ENCODE data around the gene EHD4. TPM values are rescaled to one million over a fixed set of nuclear protein-coding genes. Genes with fewer than 3 reads are reported as not detected.

Gene EHD4
- polyA plus RNA-seq, 2 of the 4 experiments (the other 2 are of a cell fraction) = 8.2 to 9.0 TPM

DNA sequence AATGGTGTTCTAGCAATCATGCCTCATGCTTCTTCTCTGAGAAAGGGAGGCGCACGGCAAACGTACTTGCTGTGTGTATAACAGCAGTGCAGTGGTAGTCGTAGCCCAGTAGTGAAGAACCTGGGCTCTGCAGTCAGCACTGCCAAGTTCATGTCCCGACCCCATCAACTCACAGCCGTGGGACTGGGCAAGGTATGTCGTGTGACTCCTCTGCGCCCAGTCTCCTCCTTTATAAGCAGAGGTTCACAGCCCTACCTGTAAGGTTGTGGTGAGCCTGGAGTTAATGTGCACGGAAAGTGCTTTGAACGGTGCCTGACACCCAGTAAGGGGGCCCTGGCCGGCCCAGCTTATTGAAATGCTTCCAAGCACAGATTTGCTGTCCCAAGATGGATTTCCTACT, 26.6 kb downstream of the EHD4 start (continued):
- TF ChIP-seq, protein P1, sequence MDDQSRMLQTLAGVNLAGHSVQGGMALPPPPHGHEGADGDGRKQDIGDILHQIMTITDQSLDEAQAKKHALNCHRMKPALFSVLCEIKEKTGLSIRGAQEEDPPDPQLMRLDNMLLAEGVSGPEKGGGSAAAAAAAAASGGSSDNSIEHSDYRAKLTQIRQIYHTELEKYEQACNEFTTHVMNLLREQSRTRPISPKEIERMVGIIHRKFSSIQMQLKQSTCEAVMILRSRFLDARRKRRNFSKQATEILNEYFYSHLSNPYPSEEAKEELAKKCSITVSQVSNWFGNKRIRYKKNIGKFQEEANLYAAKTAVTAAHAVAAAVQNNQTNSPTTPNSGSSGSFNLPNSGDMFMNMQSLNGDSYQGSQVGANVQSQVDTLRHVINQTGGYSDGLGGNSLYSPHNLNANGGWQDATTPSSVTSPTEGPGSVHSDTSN (IDR thresholded peaks at IDR 0.05) = no peak
- TF ChIP-seq BHLHE40 (IDR thresholded peaks at IDR 0.05; ENCODE audit: low read depth, low read length) = no peak
- TF ChIP-seq POLR2AphosphoS2 (conservative IDR thresholded peaks at IDR 0.05; ENCODE audit: low read length) = no peak
- no peak for TF ChIP-seq CEBPB (IDR thresholded peaks at IDR 0.05)
- no peak for TF ChIP-seq RARB (CRISPR knock-in tag; IDR thresholded peaks at IDR 0.05)
- TF ChIP-seq HOXA7 (CRISPR knock-in tag; IDR thresholded peaks at IDR 0.05) = no peak

DNA sequence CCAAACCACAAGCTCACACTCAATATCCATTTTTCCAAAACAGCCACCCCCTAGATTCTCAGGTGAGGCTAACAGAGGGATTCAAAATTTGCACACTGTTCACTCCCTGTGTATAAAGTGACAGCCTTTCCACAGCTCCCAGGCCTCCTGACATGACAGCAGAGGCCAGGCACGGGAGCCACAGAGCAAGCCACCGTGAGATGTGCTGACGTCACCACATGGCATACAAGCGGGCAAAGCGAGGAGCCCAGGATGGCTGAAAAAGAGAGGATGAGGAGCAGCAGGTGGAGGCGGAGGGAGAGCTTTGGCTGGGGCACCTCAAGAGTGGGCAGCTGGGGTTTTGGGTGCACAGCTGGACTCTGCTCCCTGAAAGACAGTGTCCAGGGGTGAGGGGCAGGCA, 27.1 kb downstream of the EHD4 start:
- ChIA-PET CTCF (interaction anchor here (0.6 to 1.5 kb wide), 2 partner anchors 15 to 33 kb away, joined by 4 read pairs; no protein-coding TSS in a partner anchor), POLR2A (no interaction called here)
- 95% methylated on average over 6 of the region's 6 CpGs for WGBS (ENCODE audit: missing lambda C conversion rate)
- ATAC-seq = no peak; a peak in 1 of 6 replicates
- H3K4me2 ChIP-seq = peak overlapping the region; percentile 68; the same call in 2 of the 3 replicates
- no peak for DNase-seq (ENCODE audit: low read depth in 1 of 2, low spot score in 1 of 2)
- peak overlapping the region; percentile 29 to 83; a peak in 4 of 6 replicates for H3K27ac ChIP-seq
- TF ChIP-seq, protein P1 (IDR thresholded peaks at IDR 0.05) = no peak
- TF ChIP-seq, protein P2, sequence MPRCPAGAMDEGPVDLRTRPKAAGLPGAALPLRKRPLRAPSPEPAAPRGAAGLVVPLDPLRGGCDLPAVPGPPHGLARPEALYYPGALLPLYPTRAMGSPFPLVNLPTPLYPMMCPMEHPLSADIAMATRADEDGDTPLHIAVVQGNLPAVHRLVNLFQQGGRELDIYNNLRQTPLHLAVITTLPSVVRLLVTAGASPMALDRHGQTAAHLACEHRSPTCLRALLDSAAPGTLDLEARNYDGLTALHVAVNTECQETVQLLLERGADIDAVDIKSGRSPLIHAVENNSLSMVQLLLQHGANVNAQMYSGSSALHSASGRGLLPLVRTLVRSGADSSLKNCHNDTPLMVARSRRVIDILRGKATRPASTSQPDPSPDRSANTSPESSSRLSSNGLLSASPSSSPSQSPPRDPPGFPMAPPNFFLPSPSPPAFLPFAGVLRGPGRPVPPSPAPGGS (IDR thresholded peaks at IDR 0.05) = no peak
- TF ChIP-seq FOSB (CRISPR knock-in tag; IDR thresholded peaks at IDR 0.05) (no peak), HOXB13 (CRISPR knock-in tag; IDR thresholded peaks at IDR 0.05; ENCODE audit: low read depth) (no peak), HOXB5 (CRISPR knock-in tag; IDR thresholded peaks at IDR 0.05) (no peak), CHD2 (IDR thresholded peaks at IDR 0.05; ENCODE audit: low read length, partially characterized antibody) (no peak), ZSCAN20 (CRISPR knock-in tag; IDR thresholded peaks at IDR 0.05) (no peak), JUNB (IDR thresholded peaks at IDR 0.05) (no peak), USF2 (IDR thresholded peaks at IDR 0.05) (no peak), BHLHE40 (IDR thresholded peaks at IDR 0.05; ENCODE audit: low read depth, low read length) (no peak), ZC3H11A (IDR thresholded peaks at IDR 0.05) (no peak), POLR2A (IDR thresholded peaks at IDR 0.05; ENCODE audit: low read length) (no peak), ELK1 (IDR thresholded peaks at IDR 0.05; ENCODE audit: low read depth, low read length) (no peak), RFX5 (IDR thresholded peaks at IDR 0.05) (no peak), MAFK (IDR thresholded peaks at IDR 0.05; ENCODE audit: partially characterized antibody) (no peak), HDAC2 (IDR thresholded peaks at IDR 0.05) (no peak)
- TF ChIP-seq, protein P3, sequence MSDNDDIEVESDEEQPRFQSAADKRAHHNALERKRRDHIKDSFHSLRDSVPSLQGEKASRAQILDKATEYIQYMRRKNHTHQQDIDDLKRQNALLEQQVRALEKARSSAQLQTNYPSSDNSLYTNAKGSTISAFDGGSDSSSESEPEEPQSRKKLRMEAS (IDR thresholded peaks at IDR 0.05) = no peak
- H3K4me1 ChIP-seq = peaks cover 42% of the 10 kb centered on the region
- no peaks in the 10 kb centered on the region for H3K9me3 ChIP-seq
- H3K4me3 ChIP-seq = no peak overlapping the region
- FAIRE-seq = no peak

Measured in A549 (cell line).